Smooth muscle cell (in vitro differentiated cells): Measurements from ENCODE around the gene DDX23. TPM values are rescaled to one million over a fixed set of nuclear protein-coding genes. Genes with fewer than 3 reads are reported as not detected.

Source experiments
- DNase-seq: peaks from one replicate; lab custom pipeline; 2025; ENCODE audit not compliant: unreplicated experiment; lab: John Stamatoyannopoulos, UW
- H2AFZ ChIP-seq: fragments of 200-600 bp; sonication (generic); 2 replicates; pipeline ENCODE4 v1.6.0; 2016; ENCODE audit warnings: antibody characterized with exemption, low read depth, mild to moderate bottlenecking
- H3F3A ChIP-seq: fragments of 200-600 bp; sonication (generic); 2 replicates; pipeline ENCODE4 v1.6.0; 2017; ENCODE audit warnings: antibody characterized with exemption, low read depth
- H3K27ac ChIP-seq: fragments of 200-600 bp; sonication (generic); 2 replicates; pipeline ENCODE4 v1.5.1; 2016; ENCODE audit warnings: low read depth, mild to moderate bottlenecking
- H3K27me3 ChIP-seq: fragments of 200-600 bp; sonication (generic); 2 replicates; pipeline ENCODE4 v1.6.1; 2016; ENCODE audit warnings: low read depth, mild to moderate bottlenecking
- H3K36me3 ChIP-seq: fragments of 200-600 bp; sonication (generic); 2 replicates; pipeline ENCODE4 v1.5.1; 2016; ENCODE audit warnings: low read depth
- H3K4me1 ChIP-seq: fragments of 200-600 bp; sonication (generic); 2 replicates; pipeline ENCODE4 v1.5.1; 2016; ENCODE audit warnings: low read depth
- H3K4me2 ChIP-seq: fragments of 200-600 bp; sonication (generic); 2 replicates; pipeline ENCODE4 v1.6.0; 2016; ENCODE audit warnings: mild to moderate bottlenecking
- H3K4me3 ChIP-seq: fragments of 200-600 bp; sonication (generic); 2 replicates; pipeline ENCODE4 v1.5.1; 2016; ENCODE audit warnings: mild to moderate bottlenecking
- H3K79me2 ChIP-seq: fragments of 200-600 bp; sonication (generic); 2 replicates; pipeline ENCODE4 v1.6.0; 2016; ENCODE audit warnings: low read depth, mild to moderate bottlenecking
- H3K9ac ChIP-seq: fragments of 200-600 bp; sonication (generic); 2 replicates; pipeline ENCODE4 v1.6.0; 2016; ENCODE audit warnings: low read depth
- H3K9me3 ChIP-seq: fragments of 200-600 bp; sonication (generic); replicated peaks from 2 replicates; pipeline ENCODE4 v1.5.1; 2016; ENCODE audit warnings: low read depth
- H4K20me1 ChIP-seq: fragments of 200-600 bp; sonication (generic); 2 replicates; pipeline ENCODE4 v1.6.0; 2016; ENCODE audit warnings: low read depth
- WGBS: methylation state at CpG from one replicate; pipeline ENCODE4 v1.1.7; 2016; ENCODE audit warnings: low lambda C conversion rate; 5-methylcytosine and 5-hydroxymethylcytosine counted together
- polyA plus RNA-seq: library from polyadenylated mRNA; unstranded; fragments of >200 nt; fragmentation: Nextera tagmentation; extraction: Ambion mirVana; gene quantifications from 2 replicates; pipeline ENCODE4 v1.2.1, GENCODE V29; 2016
- total RNA-seq: library from RNA; depleted of rRNA; stranded (reverse); fragments of >200 nt; gene quantifications from 2 replicates; pipeline ENCODE4 v1.2.3, GENCODE V29; 2014
- TF ChIP-seq, protein P1 (sequence below): fragments of 200-600 bp; sonication (generic); IDR thresholded peaks from 2 replicates; pipeline ENCODE4 v1.5.1; 2017; ENCODE audit warnings: borderline replicate concordance, mild to moderate bottlenecking, antibody characterized with exemption; ENCODE audit not compliant: insufficient read depth, poor library complexity, severe bottlenecking

DDX23 gene
- total and polyA plus RNA-seq, 2 experiments from 2014 or later = 41.6 to 51.7 TPM

DNA sequence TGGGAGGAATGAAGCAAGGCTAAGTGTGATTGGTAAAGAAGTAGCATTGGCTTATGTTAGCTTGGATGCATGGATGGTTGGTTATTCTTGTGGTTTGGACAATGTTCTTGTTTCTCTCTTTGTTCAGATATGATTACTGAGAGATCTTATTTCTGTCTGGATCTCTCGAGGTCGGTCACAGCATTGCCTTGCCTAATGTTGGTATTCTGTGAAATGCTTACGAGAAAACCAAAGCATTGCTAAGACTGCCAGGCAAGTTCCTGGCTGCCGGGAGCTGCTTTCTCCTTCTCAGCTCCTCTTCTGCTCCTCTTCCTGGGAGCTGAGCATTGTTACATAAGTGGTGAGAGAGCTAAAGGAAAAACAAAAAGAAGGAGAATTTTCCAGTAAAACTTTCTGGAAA, 21.1 kb upstream of the DDX23 start:
- 92% methylated on average over 4 of the region's 4 CpGs for WGBS
- DNase-seq = no peak
- TF ChIP-seq, protein P1, sequence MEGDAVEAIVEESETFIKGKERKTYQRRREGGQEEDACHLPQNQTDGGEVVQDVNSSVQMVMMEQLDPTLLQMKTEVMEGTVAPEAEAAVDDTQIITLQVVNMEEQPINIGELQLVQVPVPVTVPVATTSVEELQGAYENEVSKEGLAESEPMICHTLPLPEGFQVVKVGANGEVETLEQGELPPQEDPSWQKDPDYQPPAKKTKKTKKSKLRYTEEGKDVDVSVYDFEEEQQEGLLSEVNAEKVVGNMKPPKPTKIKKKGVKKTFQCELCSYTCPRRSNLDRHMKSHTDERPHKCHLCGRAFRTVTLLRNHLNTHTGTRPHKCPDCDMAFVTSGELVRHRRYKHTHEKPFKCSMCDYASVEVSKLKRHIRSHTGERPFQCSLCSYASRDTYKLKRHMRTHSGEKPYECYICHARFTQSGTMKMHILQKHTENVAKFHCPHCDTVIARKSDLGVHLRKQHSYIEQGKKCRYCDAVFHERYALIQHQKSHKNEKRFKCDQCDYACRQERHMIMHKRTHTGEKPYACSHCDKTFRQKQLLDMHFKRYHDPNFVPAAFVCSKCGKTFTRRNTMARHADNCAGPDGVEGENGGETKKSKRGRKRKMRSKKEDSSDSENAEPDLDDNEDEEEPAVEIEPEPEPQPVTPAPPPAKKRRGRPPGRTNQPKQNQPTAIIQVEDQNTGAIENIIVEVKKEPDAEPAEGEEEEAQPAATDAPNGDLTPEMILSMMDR = no peak
- no peak overlapping the region for H2AFZ ChIP-seq
- no peak overlapping the region for H3K9ac ChIP-seq
- H3K79me2 ChIP-seq = no peaks in the 10 kb centered on the region
- H3K27me3 ChIP-seq = peaks cover 3% of the 10 kb centered on the region
- no peaks in the 10 kb centered on the region for H3K9me3 ChIP-seq
- H3F3A ChIP-seq = no peaks in the 10 kb centered on the region
- no peak overlapping the region for H3K4me2 ChIP-seq
- no peaks in the 10 kb centered on the region for H3K36me3 ChIP-seq
- no peak overlapping the region for H3K4me3 ChIP-seq
- H4K20me1 ChIP-seq = no peaks in the 10 kb centered on the region
- no peak overlapping the region for H3K27ac ChIP-seq
- H3K4me1 ChIP-seq = no peaks in the 10 kb centered on the region

DNA sequence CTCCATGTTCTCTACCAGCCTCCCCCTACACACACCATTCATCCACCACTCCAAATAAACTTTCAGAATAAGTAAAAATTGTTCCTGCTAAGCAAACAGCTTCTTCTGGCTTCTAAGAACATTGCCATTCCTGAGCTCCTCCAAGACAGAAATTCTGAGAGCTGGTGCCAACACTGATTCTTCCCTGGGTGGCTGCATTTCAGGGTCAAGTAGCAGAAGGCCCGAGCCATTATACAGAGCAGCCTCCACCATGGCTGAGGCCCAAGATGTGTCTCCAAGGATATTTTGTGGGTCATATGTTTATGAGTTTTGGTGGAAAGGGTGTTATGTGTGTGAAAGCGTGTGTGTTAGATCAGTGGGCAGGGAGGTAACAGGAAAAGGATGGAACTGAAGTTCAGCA, 17.2 kb upstream of the DDX23 start:
- H3F3A ChIP-seq = no peaks in the 10 kb centered on the region
- no peak overlapping the region for H3K27ac ChIP-seq
- no peaks in the 10 kb centered on the region for H3K79me2 ChIP-seq
- H2AFZ ChIP-seq = no peak overlapping the region
- H3K4me2 ChIP-seq = no peak overlapping the region
- TF ChIP-seq, protein P1 = no peak
- no peak overlapping the region for H3K9ac ChIP-seq
- no peak for DNase-seq
- no peaks in the 10 kb centered on the region for H3K9me3 ChIP-seq
- peaks cover 10% of the 10 kb centered on the region for H3K4me1 ChIP-seq
- WGBS = 92% methylated on average over 2 of the region's 2 CpGs
- H4K20me1 ChIP-seq = no peaks in the 10 kb centered on the region
- H3K27me3 ChIP-seq = peaks cover 14% of the 10 kb centered on the region
- no peak overlapping the region for H3K4me3 ChIP-seq
- H3K36me3 ChIP-seq = no peaks in the 10 kb centered on the region

DNA sequence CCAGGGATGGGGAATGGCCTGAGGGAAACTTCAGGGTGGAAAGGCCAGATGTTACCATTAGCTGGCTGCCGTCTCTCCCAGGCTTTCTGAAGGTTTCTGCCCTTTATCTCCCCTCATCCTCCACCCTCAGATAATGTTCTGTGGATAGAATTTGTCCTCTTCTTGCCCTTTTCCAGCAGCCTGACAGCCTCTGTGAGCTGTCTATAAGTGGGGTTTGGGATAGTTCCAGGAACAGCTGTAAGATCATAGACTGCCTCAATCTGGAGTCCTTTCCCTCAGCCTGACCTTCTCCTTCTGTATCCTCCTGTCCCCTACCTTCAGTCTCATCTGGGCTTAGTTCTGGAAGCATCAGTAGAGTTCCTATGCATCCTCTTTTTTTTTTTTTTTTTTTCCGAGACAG, 16.5 kb upstream of the DDX23 start:
- DNase-seq = no peak
- Histone ChIP-seq H3K9me3 (no peaks in the 10 kb centered on the region), H3K4me3 (no peak overlapping the region), H3K4me2 (no peak overlapping the region), H3K9ac (no peak overlapping the region), H3K4me1 (peaks cover 13% of the 10 kb centered on the region), H3K27me3 (peaks cover 22% of the 10 kb centered on the region), H3F3A (no peaks in the 10 kb centered on the region), H3K36me3 (no peaks in the 10 kb centered on the region), H3K79me2 (no peaks in the 10 kb centered on the region), H2AFZ (no peak overlapping the region), H3K27ac (no peak overlapping the region), H4K20me1 (no peaks in the 10 kb centered on the region)
- 67% methylated on average over 2 of the region's 2 CpGs for WGBS
- TF ChIP-seq, protein P1 = no peak

DNA sequence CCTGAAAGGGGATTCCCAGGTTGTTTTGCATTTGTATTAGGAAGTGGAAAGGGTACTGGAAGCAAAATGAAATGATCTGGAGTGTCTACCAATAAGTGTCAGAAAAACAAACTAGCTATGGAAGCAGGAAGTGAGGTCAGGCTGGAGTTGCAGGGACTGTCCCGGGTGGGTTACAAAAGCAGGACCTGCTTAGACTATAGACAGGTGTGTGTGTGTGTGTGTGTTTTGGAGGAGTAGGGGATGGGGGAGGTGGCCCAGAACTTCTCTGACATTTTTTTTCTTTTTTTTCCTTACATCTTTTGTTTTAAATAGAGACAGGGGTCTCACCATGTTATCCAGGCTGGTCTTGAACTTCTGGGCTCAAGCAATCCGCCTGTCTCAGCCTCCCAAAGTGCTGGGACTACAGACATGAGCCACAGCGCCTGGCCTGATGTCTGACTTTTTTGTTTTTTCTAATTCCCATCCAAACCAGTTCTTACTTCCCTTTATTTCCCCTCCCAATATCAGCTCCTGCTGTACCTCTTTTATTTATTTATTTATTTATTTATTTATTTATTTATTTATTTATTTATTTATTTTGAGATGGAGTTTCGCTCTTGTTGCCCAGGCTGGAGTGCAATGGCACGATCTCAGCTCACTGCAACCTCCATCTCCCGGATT, 14.2 kb upstream of the DDX23 start:
- Histone ChIP-seq H3K79me2 (no peaks in the 10 kb centered on the region), H3K9ac (no peak overlapping the region), H3K4me3 (peak overlapping the region; percentile 69), H3K4me2 (peak overlapping the region; percentile 92), H4K20me1 (no peaks in the 10 kb centered on the region), H3F3A (no peaks in the 10 kb centered on the region), H3K36me3 (no peaks in the 10 kb centered on the region), H3K4me1 (peaks cover 20% of the 10 kb centered on the region), H2AFZ (peak overlapping the region; percentile 90), H3K9me3 (no peaks in the 10 kb centered on the region), H3K27me3 (peaks cover 25% of the 10 kb centered on the region), H3K27ac (no peak overlapping the region)
- TF ChIP-seq, protein P1 = no peak
- no peak for DNase-seq
- WGBS = 83% methylated on average over 6 of the region's 6 CpGs
